ENCODE results near the gene ALOX15B. TPM values are rescaled to one million over a fixed set of nuclear protein-coding genes. Genes with fewer than 3 reads are reported as not detected.

Gene ALOX15B
- total RNA-seq, 1 experiment from 2014 or later = not detected

DNA sequence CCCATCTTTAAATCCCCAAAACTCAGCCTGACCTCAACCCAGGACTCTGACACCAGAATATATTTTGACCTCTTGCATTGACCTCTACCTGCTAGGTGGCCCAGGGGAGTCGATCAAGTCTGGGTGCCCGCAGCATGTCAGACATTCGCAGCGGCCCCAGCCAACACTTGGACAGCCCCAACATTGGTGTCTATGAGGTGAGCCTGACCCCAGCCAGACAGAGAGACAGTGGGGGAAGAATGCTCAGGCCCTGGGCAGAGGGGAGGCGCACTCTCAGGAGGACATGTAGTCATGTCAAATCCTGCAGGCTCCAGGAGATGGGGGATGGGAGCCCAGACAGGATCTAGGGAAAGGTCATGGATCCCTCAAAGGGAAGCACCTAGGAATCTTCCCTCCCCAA, 31.0 kb upstream of the ALOX15B start:
- no peak for DNase-seq
- Histone ChIP-seq H3K4me3 (no peak overlapping the region), H3K9me3 (no peaks in the 10 kb centered on the region), H3K36me3 (no peaks in the 10 kb centered on the region), H3K27me3 (no peaks in the 10 kb centered on the region)

DNA sequence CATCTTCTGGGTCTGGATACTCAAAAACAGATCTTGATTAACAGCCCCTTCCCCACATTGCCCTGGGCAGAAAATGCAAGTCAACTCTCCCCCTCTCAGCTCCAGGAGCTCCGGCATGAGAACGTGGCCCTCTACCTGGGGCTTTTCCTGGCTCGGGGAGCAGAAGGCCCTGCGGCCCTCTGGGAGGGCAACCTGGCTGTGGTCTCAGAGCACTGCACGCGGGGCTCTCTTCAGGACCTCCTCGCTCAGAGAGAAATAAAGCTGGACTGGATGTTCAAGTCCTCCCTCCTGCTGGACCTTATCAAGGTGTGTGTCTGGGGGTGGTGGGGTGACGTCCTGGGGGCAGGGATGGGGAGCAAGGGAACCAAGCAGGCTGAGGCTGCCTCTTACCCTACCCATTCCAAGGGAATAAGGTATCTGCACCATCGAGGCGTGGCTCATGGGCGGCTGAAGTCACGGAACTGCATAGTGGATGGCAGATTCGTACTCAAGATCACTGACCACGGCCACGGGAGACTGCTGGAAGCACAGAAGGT, 26.7 kb upstream of the ALOX15B start:
- H3K4me3 ChIP-seq = no peak overlapping the region
- no peaks in the 10 kb centered on the region for H3K9me3 ChIP-seq
- no peaks in the 10 kb centered on the region for H3K27me3 ChIP-seq
- no peak for DNase-seq
- H3K36me3 ChIP-seq = no peaks in the 10 kb centered on the region

DNA sequence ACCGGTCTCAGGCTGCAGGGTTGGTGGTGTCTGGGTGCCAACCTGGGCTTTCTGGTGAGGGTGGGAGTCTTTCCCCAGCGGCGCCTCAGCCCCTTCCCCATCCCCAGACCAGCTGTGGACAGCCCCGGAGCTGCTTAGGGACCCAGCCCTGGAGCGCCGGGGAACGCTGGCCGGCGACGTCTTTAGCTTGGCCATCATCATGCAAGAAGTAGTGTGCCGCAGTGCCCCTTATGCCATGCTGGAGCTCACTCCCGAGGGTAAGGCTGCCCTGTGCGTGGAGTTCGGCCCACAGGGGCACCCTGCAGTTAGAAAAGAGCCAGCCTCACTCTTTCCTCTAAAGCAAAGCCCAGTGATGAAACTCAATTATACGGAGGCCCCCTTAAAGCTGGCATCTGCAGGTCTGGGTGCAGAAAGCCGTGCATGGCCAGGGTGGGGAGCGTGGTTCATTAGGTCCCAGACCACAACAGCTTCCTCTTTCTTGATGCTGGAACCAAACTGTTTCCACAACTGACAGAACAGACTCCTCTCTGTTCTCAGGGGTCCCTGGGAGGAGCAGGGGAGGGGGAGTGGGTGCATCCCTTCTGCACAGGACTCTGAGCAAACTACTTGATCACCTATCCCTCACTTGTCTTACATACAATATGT, 25.7 kb upstream of the ALOX15B start:
- H3K36me3 ChIP-seq = no peaks in the 10 kb centered on the region
- H3K27me3 ChIP-seq = no peaks in the 10 kb centered on the region
- H3K4me3 ChIP-seq = no peak overlapping the region
- DNase-seq = no peak
- H3K9me3 ChIP-seq = no peaks in the 10 kb centered on the region

DNA sequence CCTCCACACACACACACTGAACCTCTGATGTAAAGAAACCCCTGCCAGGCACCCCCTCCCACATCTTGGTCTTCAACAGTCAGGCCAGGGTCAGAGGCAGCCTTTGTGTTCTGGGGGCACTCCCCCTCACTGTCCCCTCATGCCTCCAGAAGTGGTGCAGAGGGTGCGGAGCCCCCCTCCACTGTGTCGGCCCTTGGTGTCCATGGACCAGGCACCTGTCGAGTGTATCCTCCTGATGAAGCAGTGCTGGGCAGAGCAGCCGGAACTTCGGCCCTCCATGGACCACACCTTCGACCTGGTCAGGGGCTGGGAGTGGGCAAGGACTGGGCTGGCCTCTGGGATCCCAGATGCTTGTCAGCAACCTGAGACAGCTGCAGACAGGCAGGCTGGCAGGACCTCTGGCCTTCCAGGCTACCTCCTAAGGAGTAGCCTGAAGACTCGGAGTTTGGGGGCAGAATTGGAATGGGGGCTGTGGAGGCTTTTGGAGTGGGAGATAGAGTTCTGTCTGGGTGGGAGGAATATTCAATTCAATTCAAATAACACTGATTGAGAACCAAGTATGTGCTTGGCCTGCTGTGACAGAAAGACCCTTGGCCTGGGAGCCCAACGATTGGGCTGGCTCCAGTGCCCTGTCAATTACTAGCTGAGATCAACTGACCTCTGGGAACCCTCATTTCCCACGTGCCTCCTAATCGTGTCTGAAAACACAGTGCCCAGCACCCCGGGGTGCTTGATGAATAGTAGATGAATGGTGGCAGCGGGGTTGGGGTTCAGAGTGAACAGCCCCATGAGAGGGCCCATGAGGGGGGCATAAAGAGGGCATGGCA, 24.9 kb upstream of the ALOX15B start:
- no peak overlapping the region for H3K4me3 ChIP-seq
- DNase-seq = no peak
- H3K27me3 ChIP-seq = no peaks in the 10 kb centered on the region
- H3K9me3 ChIP-seq = no peaks in the 10 kb centered on the region
- no peaks in the 10 kb centered on the region for H3K36me3 ChIP-seq

DNA sequence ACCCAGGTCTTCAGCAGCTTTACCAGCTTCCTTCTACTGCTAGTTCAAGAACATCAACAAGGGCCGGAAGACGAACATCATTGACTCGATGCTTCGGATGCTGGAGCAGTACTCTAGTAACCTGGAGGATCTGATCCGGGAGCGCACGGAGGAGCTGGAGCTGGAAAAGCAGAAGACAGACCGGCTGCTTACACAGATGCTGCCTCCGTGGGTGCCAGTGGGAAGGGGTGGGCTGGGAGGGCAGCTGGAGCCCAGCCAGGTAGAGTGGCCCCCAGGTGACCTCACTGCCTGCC, 24.4 kb upstream of the ALOX15B start:
- Histone ChIP-seq H3K36me3 (no peaks in the 10 kb centered on the region), H3K4me3 (no peak overlapping the region), H3K27me3 (no peaks in the 10 kb centered on the region), H3K9me3 (no peaks in the 10 kb centered on the region)
- no peak for DNase-seq

DNA sequence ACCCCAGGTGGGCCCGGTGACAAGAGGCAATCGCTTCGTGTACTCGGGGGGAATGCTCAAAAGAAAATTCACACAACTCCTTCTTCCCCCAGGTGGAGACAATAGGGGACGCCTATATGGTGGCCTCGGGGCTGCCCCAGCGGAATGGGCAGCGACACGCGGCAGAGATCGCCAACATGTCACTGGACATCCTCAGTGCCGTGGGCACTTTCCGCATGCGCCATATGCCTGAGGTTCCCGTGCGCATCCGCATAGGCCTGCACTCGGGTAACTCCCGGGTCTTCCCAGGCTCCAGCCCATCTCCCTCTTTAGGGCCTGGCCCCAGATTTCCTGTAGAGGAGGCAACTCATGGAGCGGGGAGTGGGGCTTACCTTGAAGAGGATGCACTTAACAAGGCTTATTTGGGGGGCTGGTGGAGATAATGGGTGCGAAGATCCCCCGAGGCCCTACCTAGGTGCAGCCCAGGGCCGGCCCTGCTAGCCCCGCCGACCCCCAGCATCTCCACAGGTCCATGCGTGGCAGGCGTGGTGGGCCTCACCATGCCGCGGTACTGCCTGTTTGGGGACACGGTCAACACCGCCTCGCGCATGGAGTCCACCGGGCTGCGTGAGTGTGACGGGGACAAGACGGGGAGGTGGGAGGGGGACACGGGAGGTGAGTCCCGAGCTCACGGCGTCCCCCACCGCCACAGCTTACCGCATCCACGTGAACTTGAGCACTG, 23.5 kb upstream of the ALOX15B start:
- Histone ChIP-seq H3K4me3 (no peak overlapping the region), H3K9me3 (no peaks in the 10 kb centered on the region), H3K27me3 (no peaks in the 10 kb centered on the region), H3K36me3 (no peaks in the 10 kb centered on the region)
- no peak for DNase-seq

DNA sequence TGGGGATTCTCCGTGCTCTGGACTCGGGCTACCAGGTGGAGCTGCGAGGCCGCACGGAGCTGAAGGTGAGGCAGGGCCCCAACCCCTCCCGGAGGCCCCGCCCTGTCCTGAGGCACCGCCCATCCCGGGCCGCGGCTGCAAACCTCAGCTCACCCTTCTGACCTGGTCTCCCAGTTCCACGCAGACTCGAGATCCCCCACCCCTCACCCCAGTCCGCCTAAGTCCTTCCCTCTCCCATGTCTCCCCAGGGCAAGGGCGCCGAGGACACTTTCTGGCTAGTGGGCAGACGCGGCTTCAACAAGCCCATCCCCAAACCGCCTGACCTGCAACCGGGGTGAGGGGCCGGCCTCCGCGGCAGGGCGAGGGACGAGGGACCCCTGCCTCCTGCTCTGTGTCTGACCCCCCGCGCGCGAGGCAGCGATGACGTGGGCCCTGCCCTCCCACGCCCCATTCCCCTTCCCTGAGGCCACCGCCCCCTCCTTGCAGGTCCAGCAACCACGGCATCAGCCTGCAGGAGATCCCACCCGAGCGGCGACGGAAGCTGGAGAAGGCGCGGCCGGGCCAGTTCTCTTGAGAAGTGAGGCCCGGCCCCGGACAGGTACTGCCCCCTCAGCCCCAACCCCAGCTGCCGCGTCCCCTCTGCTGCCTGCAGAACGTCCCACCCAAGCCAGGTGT, 22.8 kb upstream of the ALOX15B start:
- DNase-seq = no peak
- no peaks in the 10 kb centered on the region for H3K36me3 ChIP-seq
- no peaks in the 10 kb centered on the region for H3K27me3 ChIP-seq
- no peak overlapping the region for H3K4me3 ChIP-seq
- no peaks in the 10 kb centered on the region for H3K9me3 ChIP-seq

DNA sequence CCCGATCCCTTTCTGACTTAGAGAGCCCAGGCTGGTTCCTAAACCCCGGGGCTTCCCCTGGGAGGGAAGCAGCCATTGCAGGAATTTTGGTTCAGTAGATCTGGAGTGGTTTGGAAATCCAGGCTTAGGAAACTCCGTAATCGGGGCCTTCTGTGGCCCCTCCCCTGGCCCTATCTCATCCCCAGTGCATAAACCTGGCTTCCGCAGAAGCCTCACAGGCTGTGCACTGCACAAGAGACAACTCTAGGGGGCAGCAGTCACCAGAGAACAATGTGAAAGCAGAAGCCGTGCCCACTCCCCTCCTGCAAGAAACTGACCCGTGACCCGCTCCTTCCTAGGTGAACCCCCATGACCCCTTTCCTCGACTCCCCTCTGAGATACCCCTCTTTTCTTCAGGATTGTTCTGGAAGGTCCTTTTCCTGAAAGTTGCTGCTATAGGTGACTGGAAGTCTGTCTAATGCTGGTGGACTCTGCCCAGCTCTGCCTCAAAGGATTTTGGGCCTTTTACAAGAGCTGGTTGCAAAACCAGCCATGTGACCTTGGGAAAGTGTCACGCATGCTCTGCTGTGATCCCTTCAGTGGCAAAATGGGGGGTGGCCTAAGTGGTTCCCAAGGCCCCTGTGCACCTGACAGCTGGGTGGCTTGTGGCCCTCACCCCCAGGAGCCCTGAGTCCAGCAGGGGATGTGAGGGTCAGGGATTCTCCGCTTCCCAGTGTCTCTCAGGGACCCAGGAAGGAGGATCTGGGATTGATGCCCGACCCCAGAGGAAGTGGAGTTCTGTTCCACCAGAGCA, 22.0 kb upstream of the ALOX15B start:
- Histone ChIP-seq H3K4me3 (no peak overlapping the region), H3K36me3 (no peaks in the 10 kb centered on the region), H3K9me3 (no peaks in the 10 kb centered on the region), H3K27me3 (no peaks in the 10 kb centered on the region)
- no peak for DNase-seq

DNA sequence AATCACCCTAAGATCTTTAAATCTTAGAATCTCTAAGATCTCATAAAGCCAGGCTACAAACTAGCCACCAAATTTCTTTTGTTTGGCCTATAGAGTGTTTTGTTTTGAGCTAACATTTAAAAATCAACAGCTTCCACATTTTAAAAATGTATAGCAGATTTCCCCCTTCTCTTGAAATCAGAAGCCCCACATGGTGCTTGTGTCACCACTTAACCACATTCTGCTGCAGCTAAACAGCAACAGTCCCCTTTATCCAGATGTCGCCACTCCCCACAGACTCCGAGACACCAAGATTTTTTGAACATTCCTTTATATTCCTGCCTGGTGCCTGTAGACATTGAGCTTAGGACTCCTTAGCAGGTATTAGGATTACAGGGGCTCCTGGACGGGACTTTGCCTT, 20.4 kb upstream of the ALOX15B start:
- no peaks in the 10 kb centered on the region for H3K27me3 ChIP-seq
- DNase-seq = no peak
- no peaks in the 10 kb centered on the region for H3K9me3 ChIP-seq
- H3K36me3 ChIP-seq = no peaks in the 10 kb centered on the region
- no peak overlapping the region for H3K4me3 ChIP-seq

DNA sequence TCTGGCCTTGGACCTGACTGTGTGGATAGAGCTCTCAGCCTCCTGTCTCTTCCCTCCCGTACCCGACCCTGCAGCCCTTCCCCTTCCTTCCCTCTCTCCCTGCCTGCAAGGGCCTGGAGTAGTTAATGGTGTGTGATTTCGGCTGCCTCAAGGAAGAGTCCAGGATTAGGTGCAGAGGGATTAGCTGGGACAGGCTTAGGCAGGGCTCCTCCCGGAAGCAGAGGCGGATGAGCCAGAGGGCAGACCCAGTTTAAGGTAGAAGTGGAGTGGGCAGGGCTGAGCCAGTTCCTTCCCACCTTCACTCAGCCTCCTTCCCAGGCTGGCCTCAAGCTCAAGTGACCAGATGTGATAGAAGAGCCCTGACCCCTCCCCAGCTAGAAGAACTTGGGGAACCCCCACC, 19.7 kb upstream of the ALOX15B start:
- Histone ChIP-seq H3K36me3 (no peaks in the 10 kb centered on the region), H3K9me3 (no peaks in the 10 kb centered on the region), H3K27me3 (no peaks in the 10 kb centered on the region), H3K4me3 (no peak overlapping the region)
- DNase-seq = no peak

DNA sequence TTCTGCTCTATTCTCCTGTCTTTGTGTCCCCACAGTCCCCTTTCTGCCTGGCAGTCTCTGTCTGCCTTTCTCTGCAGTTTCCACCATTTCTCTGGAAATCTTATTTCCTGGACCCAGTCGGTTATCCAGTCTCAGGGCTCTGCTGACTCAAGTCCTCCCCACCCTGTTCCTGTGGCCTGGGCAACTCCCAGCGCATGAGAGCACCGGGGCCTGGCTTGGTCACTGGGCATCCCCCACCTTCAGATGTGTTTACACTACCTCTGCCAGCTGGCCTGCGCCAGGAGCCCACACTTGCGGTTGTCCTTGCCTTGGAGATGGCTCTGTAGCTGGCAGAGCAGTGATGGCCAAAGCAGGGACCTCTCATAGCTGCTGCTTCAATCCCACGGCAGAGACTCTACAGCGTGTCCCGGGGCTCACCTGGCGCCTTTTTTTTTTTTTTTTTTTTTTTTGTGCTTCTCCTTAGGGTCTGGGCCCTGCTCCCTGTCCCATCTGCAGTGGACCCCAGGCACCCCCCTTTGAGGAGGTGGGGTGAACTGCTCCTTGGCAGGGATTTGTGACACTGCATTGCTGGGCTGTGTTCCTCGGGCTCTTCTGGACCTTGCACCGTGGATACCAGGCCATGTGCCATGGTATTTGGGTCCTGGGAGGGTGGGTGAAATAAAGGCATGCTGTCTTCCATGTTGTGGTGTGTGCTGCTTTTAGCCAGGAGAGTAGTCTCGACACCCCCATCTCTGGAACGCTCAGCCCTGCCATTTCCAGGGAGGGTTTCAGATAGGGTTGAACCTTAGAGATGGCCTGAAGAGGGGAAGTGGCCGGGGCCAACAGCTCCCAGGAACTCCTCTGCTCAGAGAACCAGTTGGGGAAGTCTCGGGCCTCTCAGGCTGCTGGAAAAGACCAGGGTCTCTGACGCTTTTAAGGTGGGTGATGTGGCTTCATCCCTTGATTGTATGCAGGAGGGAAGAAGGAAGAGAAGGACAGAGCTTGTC, 18.9 kb upstream of the ALOX15B start:
- Histone ChIP-seq H3K27me3 (no peaks in the 10 kb centered on the region), H3K4me3 (no peak overlapping the region), H3K36me3 (no peaks in the 10 kb centered on the region), H3K9me3 (no peaks in the 10 kb centered on the region)
- peak; percentile 74 for DNase-seq

DNA sequence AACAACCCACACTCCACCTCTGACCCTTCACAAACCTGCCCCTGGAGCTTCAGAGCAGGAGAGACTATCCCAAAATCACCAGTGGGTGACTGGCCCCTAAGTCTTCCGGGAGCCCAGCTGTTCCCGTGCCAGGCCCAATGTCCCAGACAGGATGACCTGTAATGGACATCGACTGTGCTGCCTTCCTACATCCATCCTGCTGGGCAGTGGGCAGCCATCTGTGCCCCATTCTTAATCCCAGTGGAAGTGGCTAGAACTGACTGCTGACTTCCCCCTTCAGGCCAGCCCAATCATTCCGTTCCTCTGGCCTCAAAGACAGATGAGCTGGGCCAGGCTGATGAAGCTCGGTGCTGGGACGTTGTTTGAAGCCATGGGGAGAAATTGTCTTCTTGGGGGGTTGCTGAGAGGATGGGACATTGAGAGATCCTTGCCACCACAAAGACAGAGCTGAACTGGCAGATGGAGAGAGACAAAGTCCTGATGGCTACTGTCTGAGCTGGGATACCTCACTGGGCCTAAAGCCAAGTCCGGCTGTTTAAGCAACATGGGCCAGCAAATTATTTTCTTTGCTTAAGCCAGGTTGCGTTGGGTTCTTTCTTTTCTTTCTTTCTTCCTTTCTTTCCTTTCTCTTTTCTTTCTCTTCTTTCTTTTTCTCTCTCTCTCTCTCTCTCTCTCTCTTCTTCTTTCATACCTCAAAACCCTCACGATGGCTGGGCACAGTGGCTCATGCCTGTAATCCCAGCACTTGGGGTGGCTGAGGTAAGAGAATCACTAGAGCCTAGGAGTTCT, 17.9 kb upstream of the ALOX15B start:
- Histone ChIP-seq H3K27me3 (no peaks in the 10 kb centered on the region), H3K9me3 (no peaks in the 10 kb centered on the region), H3K36me3 (no peaks in the 10 kb centered on the region), H3K4me3 (no peak overlapping the region)
- DNase-seq = no peak

DNA sequence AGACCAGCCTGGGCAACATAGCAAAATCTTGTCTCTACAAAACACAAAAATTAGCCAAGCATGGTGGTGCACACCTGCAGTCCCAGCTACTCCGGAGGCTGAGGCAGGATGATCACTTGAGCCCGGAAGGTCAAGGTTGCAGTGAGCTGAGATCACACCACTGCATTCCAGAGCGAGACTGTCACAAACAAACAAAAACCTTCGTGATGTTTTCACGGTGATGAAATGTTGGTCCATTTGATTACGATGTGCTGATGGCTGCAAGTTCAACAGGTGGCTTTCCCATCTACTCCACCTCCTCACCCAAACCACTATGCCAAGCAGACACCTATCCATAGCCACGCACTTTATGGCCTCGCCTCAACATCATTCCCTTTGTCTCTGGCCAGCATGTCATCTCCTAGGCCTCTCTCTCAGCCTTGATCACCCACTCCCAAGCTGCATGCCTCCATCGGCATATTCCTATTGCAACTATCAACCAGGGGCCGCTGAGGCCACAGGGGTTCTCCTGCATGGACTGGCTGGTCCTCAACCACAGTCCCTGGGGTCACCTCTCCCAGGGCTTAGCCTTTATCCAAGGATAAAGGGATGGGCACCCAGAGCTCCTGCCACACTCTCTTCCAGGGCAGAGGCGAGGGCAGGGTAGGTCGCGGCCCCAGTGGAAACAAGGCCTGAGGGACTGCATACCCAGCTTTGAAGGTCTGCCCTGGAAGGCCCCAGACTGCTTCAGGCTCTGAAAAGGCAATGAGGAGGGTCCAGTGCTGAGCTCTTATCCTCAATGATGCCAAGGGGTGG, 17.1 kb upstream of the ALOX15B start:
- Histone ChIP-seq H3K27me3 (no peaks in the 10 kb centered on the region), H3K4me3 (no peak overlapping the region), H3K36me3 (no peaks in the 10 kb centered on the region), H3K9me3 (no peaks in the 10 kb centered on the region)
- no peak for DNase-seq

DNA sequence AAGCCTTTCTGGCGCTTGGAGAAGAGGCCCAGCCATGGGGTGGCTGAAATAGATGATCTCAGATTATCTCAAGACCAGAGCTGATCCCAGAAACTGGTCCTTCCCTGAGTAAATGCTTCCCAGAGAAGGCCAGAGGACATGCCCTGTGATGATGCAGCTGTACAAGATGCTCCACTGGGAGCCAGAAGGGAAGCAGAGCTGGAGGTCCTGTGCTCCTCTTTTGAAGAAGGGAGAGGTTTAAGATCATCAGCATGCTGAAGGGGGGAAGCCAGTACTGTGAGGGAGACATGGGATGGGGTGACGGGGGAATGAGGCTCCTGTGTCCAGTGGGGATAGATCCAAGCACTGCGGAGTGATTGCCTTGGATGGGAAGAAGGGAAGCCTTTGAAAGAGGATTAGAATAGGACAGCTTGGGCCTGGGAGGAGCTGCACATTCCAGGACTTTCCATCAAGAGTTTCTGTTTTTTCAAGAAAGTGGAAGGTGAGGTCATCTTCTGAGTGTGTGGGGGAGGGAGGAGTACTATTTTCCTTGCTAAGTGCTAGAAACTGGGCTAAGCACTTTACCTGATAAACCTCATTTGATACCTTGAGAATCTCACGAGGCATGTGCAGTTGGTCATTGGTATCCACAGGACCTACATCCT, 16.4 kb upstream of the ALOX15B start:
- Histone ChIP-seq H3K27me3 (no peaks in the 10 kb centered on the region), H3K9me3 (no peaks in the 10 kb centered on the region), H3K36me3 (no peaks in the 10 kb centered on the region), H3K4me3 (no peak overlapping the region)
- DNase-seq = no peak
